ENCODE data around the gene NDFIP2. TPM values are rescaled to one million over a fixed set of nuclear protein-coding genes. Genes with fewer than 3 reads are reported as not detected.

Gene NDFIP2, protein sequence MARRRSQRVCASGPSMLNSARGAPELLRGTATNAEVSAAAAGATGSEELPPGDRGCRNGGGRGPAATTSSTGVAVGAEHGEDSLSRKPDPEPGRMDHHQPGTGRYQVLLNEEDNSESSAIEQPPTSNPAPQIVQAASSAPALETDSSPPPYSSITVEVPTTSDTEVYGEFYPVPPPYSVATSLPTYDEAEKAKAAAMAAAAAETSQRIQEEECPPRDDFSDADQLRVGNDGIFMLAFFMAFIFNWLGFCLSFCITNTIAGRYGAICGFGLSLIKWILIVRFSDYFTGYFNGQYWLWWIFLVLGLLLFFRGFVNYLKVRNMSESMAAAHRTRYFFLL
- 30.1 and 51.2 TPM in 2 replicates for total RNA-seq (2014; rRNA removed; shearing (Covaris generic))

DNA sequence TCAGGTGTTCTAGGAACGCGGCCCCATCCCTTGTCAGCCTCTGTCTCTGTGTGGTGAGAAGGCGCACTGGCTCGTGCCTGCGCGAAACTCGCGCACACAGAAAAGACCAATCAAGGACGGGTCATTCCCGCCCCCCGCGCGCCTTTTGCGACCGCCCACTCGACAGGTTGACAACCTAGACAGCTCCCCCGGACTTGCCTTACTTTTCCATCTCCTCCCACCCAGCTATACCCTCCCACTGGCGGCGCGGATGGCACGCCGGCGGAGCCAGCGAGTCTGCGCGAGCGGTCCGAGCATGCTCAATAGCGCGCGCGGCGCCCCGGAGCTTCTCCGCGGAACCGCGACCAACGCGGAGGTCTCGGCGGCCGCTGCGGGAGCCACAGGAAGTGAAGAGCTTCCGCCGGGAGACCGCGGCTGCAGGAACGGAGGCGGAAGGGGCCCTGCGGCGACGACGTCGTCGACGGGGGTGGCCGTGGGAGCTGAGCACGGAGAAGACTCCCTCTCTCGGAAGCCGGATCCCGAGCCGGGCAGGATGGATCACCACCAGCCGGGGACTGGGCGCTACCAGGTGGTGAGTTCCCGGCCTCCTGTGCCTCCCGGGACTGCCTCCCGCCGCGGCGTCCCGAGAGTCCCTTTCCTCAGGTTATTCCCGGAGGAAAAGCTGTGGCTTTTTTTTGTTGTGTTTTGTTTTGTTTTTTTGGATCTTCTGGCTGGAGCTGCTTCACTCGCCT, at the start of gene NDFIP2:
Gene NDFIP2, plus strand, starts transcription at position 202 of the 731 bp plus-strand sequence. Its CDS starts 49 bp downstream, at position 251.
- peak; percentile 82 for DNase-seq (ENCODE audit: low read depth)

DNA sequence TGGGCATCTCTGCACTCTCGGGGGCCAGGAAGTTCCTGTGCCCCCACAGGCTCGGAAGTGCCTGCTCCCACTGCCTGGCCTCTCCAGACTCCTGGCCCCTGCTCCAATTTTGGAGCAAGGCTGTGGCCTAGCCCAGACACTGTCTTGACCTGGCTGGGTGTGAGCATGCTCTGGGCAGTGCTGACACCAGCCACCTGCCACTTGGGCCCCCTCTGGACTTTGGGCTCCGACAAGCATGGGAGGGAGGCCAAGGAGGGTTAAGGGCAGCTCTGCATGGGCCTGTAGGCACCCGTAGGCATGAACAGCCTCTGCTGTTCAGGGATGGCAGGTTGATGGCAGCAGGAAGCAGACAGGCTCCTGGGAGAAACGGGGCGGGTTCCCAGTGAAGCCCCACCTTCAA, 48.9 kb upstream of the NDFIP2 start:
- no peak for DNase-seq (ENCODE audit: low read depth)

DNA sequence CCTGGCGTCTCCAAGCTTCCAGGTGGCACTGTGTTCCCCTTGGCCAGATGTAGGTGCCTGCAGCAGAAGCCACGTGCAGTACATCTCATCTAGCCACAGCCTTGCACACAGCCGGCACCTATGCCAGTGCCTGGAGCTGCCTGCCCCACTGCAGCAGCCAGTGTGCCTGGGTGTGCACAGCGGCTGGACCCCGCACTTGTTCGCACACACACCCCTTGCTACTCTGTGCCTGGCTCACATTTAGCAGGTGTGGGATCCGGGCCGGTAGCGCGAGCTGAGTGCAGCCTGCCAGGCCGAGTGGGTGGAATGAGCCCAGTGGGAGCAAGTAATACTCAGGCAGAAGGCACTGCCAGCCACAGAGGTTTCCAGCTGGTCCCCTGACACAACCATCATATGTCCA, 48.0 kb upstream of the NDFIP2 start:
- no peak for DNase-seq (ENCODE audit: low read depth)

DNA sequence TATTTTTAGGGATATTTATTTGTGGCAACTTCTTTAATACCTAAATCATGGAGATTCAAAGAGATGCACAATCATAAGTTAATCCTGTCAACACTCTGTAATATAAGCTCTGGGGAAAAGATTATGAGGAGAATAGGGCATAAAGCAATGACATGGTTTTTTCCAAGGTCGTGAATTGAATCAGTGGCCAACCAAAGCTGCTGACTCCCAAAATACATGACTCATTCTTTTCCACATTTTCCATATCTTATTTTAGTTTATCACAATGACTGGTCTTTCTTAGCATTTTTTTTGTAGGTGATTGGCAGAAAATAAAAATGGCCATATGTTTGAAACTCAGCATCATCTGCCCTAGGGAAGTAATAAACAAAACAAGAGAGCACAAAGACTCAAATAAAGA, 46.4 kb upstream of the NDFIP2 start:
- DNase-seq (ENCODE audit: low read depth) = peak; percentile 39

DNA sequence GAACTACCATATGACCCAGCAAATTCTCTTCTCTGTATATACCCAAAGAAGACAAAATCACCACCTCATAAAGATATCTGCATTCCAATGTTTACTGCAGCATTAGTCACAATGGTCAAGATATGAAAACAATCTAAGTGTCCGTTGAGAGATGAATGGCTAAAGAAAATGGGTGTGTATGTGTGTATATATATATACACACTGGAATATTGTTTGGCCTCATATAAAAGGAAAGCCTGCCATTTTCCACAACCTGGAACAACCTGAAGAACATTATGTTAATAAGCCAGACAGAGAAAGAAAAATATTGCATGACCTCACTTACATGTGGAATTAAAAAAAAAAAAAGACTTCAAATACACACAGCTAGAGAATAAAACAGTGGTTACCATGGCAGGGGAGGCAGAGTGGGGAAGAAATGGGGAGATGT, 45.4 kb upstream of the NDFIP2 start:
- DNase-seq (ENCODE audit: low read depth) = peak; percentile 31

DNA sequence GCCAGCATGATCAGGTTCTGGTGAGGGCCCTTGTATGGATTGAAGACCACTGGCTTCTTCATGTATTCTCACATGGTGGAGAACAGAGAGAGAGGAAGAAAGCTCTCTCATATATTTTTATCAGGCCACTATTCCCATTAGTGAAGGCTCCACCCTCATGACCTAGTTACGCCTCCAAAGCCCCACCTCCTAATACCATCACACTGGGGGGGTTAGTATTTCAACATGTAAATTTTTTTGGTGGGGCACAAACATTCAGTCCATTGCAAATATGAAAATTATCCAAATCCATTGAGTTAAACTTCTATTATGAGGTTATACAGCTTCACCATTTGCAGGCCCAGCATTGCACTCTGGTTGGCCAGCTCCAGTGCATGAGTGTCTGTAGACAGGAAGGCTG, 41.7 kb upstream of the NDFIP2 start:
- DNase-seq (ENCODE audit: low read depth) = no peak

DNA sequence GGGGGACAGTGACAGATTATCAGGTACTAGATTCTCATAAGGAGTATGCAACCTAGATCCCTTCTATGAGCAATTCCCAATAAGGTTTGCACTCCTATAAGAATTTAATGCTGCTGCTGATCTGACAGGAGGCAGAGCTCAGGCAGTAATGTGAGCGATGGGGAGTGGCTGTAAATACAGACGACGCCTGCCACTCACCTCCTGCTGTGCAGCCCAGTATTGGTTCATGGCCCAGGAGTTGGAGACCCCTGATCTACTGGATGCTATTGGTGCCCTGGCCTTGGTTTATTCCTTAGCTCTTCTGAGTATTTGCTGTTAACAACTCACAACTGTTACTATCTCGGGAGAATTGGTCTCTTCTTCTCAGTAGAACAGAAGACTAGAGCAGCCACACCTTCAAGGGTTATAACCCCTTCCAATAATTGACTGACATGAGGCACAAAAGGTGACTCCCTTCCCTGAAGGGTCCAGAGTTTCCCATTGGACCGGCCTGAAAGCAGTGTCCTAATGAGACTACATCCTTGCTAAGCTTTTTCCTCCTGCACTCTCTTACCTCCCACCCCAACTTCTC, 39.9 kb upstream of the NDFIP2 start:
- no peak for DNase-seq (ENCODE audit: low read depth)

DNA sequence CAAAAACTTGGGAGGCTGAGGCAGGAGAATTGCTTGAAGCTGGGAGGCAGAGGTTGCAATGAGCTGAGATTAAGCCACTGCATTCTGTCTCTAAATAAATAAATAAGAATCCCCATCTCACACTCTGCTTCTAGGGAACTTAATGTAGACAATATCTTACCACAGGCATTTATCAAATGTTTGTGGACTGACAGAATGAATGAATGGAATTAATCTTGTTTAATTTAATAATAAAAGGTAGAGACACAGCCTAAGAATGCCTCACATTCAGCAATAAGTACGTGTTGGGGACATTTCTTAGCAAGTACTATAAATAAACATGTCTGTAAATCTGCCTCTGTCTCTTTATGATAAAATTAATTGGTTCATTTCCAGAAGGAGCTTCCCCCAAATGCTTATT, 38.7 kb upstream of the NDFIP2 start:
- no peak for DNase-seq (ENCODE audit: low read depth)

DNA sequence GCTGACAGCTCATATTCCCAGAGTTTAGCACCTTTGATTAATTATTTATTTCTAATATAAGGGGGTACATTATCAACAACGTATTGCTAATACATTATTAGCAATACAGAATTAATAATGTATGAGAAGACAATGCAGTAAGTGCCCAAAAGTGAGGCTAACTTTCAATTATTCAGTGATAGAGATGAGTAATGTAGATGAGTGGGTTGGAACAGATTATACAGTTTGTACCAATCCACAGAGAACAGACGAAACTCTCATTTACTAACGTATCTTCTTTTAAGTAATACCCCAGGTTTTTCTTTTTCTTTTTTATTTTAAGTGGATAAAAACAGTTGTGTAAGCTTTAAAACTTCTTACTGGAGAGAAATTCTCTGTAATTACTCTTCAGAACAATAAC, 38.2 kb upstream of the NDFIP2 start:
- DNase-seq (ENCODE audit: low read depth) = no peak

DNA sequence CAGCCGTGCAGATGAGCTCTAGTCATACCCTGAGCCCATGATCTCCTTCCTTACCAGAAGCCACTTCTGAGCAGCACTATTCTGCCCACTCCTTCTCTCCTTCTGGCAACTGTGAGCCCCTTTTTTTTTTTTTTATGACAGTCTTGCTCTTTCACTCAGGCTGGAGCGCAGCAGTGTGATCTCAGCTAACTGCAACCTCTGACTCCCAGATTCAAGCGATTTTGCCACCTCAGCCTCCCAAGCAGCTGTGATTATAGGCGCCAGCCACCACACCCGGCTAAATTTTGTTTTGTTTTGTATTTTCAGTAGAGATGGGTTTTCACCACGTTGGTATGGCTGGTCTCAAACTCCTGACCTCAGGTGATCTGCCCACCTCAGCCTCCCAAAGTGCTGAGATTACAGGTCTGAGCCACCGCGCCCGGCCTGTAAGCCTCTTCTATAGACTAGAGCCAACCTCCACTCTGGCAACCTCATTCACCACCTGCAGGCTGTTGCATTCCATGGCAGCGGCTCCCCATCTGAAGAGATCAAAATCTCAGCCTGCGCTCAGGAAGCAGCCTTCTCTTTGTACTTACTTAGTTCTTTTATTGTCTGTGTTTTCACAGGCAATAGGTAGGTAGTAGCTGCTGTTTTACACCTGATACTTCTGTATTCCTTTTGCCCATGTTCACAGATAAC, 34.8 kb upstream of the NDFIP2 start:
- no peak for DNase-seq (ENCODE audit: low read depth)

DNA sequence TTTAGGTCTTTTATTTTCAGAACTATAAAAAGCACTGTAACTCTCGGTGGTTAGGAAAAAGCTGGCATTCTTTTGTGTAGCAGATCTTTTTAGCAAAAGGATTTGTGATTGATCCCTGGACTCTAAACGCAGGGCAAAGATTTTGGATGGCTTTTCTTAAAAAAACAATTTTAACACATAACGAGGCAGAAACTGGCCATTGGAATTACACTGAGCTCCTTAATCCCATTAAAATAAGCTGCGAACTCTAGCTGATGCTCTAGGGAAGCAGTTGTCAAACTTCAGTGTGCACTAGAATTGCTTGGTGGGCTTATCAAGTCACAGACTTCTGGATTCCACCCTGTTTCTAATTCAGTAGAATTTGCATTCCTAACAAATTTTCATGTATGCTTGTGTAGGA, 33.8 kb upstream of the NDFIP2 start:
- DNase-seq (ENCODE audit: low read depth) = no peak

DNA sequence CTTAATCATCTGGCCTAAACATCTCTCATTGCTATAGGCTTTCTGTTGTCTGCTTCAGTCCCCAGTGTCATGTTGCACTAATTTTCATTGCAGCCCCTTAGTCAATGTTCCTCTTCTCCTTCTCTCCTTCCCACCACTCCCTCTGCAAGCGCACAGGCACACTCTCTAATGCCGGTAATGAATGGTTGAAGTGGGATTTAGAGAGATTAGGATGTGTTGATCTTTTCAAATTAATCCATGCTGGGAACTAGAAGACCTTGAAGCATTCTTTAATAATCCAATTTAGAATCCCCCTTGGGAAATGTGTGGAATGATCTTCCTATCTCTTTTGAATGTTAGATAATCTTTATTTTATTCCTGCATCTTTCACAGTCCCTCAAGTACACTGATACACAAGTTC, 33.2 kb upstream of the NDFIP2 start:
- DNase-seq (ENCODE audit: low read depth) = no peak

DNA sequence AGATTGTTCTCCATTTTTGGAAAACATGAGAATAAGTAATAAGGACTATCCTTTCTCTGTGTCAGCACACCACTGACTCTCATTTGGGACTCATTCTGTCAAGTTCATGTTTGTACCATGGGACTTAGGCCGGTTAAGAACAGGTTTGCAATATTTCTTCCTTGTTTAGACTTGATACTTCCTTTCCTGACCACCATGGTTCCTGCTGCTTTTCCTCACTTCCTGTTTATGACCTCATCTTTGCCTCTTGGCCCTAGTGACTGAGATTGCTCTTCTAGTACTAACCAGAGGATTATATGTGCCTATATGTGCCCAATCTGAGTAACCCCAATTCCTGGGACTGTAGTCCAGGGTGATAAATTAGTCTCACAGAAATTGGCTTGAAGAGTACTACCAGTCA, 32.5 kb upstream of the NDFIP2 start:
- DNase-seq (ENCODE audit: low read depth) = peak; percentile 11

DNA sequence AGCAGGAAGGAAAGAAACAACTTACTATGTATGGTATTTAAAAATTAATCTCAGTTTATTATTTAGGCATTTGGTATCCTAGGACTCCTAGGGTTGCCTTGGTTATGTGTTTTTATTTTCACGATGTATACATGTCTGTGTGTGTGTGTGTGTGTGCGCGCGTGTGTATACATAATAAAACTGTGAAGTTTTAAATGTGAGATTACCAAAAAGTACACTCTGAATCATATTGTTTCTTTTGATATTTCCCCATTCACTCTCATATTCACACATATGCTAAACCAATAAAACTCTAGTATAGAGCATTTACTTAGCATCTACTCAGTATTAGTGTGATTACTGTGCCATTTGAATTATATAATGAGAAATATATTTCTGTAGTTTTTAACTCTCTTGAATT, 30.8 kb upstream of the NDFIP2 start:
- DNase-seq (ENCODE audit: low read depth) = no peak

DNA sequence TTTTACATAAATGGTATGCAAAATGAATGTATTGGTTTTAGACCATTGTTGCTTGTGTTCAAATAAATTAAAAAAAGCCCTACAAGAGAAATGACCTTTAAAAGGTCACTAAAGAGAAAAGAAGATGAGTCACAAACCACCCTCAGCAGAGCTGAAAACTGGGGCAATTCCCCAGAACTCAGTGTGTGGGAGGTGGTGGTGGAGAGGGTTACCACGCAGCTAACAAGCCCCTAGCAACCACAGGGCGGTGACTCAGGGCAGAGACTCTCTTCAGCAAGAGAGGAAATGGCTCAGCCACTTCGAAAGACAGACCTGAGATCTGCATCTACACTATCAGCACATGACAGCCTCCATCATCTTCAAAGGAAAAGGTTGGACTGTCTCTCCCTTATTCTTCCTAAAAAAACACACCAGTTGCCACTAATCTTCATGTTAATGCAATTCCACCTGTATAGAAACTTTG, 29.4 kb upstream of the NDFIP2 start:
- peak; percentile 92 for DNase-seq (ENCODE audit: low read depth)

DNA sequence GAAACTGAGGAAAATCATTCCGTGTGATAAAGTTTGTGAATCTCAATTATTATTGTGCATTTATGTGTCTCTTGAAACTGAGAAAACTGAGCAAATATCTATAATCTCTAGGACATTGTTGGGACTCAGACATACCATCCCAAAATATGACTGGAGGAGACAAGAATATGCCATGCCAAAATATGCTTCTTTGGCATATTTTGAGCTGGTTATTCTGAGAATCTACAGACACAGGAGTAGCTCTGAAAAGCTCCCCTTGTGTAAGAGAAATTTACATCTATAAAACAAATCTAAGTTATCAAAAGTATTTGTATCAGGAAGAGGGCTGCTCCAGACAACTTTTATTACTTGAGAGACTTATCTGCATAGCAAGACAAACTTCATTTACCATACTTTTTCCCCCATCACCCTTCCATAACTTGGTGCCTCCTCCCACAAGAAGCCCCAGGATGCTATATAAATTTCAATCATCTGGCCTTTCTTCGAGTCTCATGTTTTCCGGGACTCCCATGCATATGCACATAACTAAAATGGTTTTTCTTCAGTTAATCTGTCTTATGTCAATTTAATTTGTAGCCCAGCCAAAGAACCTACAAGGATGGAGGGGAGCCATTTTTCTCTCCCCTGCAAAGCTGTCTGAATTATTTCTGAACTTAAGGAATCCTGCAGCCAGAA, 28.6 kb upstream of the NDFIP2 start:
- DNase-seq (ENCODE audit: low read depth) = no peak

DNA sequence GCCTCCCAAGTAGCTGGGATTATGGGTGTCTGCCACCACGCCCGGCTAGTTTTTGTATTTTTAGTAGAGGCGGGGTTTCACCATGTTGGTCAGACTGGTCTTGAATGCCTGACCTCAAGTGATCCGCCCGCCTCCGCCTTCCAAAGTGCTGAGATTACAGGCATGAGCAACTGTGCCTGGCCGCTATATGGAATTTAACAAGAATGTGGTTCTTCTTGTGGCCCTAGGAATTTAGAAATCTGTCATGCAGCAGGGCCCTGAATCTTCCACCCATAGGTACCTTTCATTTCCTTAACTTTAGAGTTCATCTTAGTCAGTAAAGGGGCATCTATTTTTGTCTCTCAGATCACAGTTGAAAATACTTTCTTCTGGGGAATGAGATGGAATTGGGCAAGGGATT, 25.6 kb upstream of the NDFIP2 start:
- DNase-seq (ENCODE audit: low read depth) = no peak

DNA sequence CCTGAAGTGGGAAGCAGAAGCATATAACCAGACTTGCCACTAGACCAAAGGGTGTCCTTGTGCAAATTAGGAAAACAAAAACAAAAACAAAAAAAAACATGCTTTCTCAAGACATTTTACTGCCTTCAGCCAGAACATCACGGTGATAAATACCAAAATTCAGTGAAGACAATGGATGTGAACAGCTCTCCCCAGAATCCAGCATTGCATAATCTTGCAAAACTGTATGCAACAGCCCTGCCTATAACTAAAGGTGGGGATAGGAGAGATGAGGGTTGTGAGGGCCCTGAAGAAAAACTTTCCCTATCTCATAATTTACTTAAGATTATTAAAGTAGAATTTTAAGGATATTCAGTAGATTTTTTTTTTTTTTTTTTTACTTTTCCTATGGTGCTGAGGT, 24.9 kb upstream of the NDFIP2 start:
- DNase-seq (ENCODE audit: low read depth) = no peak

DNA sequence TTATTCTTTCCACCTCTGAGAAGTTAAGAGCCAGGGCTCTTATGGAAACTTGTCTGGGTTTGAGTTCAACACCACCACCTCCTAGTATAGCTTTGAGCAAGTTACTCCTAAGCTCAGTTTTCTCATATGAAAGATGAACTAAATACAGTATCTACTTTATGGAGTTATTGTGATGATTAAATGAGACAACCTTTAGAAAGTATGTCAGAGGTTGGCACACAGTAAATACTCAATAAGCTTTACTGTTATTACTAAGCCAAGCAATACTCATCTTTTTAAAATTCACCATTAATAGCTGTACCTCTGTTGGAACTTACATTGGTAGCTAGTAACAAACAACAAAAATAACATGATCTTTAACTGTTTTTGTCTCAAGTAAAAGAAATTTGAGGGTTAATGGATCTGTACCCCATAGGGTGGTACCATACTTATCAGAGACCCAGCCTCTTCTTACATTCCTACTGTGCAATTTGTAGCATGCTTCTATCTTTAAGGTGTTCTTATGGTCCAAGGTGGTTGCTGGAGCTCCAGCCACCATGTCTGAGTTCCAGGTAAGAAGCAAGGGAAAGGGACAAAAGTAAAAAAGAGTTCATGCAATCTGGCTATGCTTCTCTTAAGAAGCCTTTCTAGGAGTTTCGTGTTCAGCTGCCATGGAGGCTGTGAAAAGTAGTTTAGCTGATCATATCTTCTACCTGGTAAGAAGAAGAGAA, 24.1 kb upstream of the NDFIP2 start:
- DNase-seq (ENCODE audit: low read depth) = no peak

DNA sequence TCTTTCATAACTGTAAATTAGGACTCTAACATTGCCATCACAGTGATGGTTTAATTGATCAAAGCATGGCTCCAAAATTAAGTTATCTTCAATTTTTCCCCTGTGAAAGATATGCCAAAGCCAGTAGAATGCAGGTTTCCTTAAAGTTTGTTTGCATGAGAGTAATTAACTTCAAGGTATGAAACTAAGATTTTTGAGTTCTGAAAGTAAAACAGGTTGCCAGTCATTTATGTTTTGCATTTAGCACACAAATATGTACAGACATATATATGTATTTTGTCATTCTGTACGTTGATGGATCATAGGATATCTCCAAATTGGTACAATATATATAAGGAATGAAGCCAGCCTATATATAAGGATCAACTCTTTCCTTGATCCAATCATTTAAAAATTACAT, 23.6 kb upstream of the NDFIP2 start:
- DNase-seq (ENCODE audit: low read depth) = no peak

DNA sequence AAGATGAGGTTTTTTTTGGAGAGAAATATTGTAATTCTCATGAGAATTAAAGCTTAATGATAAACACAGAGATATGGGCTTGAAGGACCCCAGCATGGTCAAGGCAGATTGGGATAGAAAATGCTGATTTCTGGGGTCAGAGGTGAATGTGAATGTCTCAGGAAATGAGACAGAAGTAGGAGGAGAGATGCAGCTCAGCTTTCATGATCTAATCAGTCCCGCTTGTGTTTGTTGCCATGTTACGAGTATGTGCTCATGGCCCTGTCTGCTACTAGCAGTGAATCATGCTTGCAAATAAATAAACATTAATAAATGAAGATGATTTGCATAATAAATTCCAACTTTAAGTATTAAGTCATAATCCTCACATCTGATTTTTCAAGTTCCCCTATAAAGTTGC, 23.0 kb upstream of the NDFIP2 start:
- peak; percentile 27 for DNase-seq (ENCODE audit: low read depth)

Measured in RPMI7951 (cell line).